Karpas-422 (cell line): ENCODE measurements around the gene BIRC5. TPM values are rescaled to one million over a fixed set of nuclear protein-coding genes. Genes with fewer than 3 reads are reported as not detected.
A peak's percentile ranks its signal among the peaks of the same experiment; 100 is the strongest.

Experiments used
- DNase-seq: peaks from one replicate; pipeline ENCODE4 v3.0.0-alpha.2; 2015
- H2AFZ ChIP-seq: fragments of 200-600 bp; sonication (generic); 2 replicates; pipeline ENCODE4 v1.6.1; 2014; ENCODE audit warnings: antibody characterized with exemption, low read length, mixed read lengths
- H3K27ac ChIP-seq: fragments of 200-600 bp; sonication (generic); 2 replicates; pipeline ENCODE4 v1.5.1; 2014; ENCODE audit warnings: mild to moderate bottlenecking, low read length, moderate library complexity
- H3K27me3 ChIP-seq: fragments of 200-600 bp; sonication (generic); 2 replicates; pipeline ENCODE4 v1.6.1; 2014; ENCODE audit warnings: low read length, mixed read lengths
- H3K36me3 ChIP-seq: fragments of 200-600 bp; sonication (generic); 2 replicates; pipeline ENCODE4 v1.6.1; 2014; ENCODE audit warnings: low read length, mixed read lengths; ENCODE audit not compliant: insufficient read depth
- H3K4me1 ChIP-seq: fragments of 200-600 bp; sonication (generic); 2 replicates; pipeline ENCODE4 v1.6.1; 2014; ENCODE audit warnings: mild to moderate bottlenecking, low read length, mixed read lengths
- H3K4me2 ChIP-seq: fragments of 200-600 bp; sonication (generic); 2 replicates; pipeline ENCODE4 v1.6.1; 2014; ENCODE audit warnings: low read length, low read depth, mild to moderate bottlenecking; ENCODE audit not compliant: poor library complexity, severe bottlenecking
- H3K4me3 ChIP-seq: fragments of 200-600 bp; sonication (generic); 2 replicates; pipeline ENCODE4 v1.5.1; 2014; ENCODE audit warnings: mild to moderate bottlenecking, antibody characterized with exemption, low read length, mixed read lengths
- H3K79me2 ChIP-seq: fragments of 200-600 bp; sonication (generic); 2 replicates; pipeline ENCODE4 v1.6.1; 2014; ENCODE audit warnings: mild to moderate bottlenecking, low read length, mixed read lengths
- H3K9ac ChIP-seq: fragments of 200-600 bp; sonication (generic); 2 replicates; pipeline ENCODE4 v1.6.0; 2014; ENCODE audit warnings: low read length
- H3K9me2 ChIP-seq: fragments of 200-600 bp; sonication (generic), shearing (Covaris generic); replicated peaks from 2 replicates; pipeline ENCODE4 v1.6.0; 2014; ENCODE audit warnings: mild to moderate bottlenecking, low read length, moderate library complexity; ENCODE audit not compliant: insufficient read depth
- H3K9me3 ChIP-seq: fragments of 300-700, 200-600 bp; sonication (generic); 2 replicates; pipeline ENCODE4 v1.6.1; 2014; ENCODE audit warnings: low read length, mixed read lengths
- H4K20me1 ChIP-seq: fragments of 200-600 bp; sonication (generic); 2 replicates; pipeline ENCODE4 v1.6.1; 2014; ENCODE audit warnings: mild to moderate bottlenecking, antibody characterized with exemption, low read length, low read depth; ENCODE audit not compliant: insufficient read depth
- total RNA-seq: library from RNA; depleted of rRNA; stranded (reverse); fragments of >200 nt; shearing (Covaris generic); gene quantifications from 2 replicates; pipeline ENCODE4 v1.2.3, GENCODE V29; 2014; ENCODE audit warnings: low replicate concordance; rRNA removed

The BIRC5 gene
- total RNA-seq, result 45.4 and 46.8 TPM in 2 replicates

DNA sequence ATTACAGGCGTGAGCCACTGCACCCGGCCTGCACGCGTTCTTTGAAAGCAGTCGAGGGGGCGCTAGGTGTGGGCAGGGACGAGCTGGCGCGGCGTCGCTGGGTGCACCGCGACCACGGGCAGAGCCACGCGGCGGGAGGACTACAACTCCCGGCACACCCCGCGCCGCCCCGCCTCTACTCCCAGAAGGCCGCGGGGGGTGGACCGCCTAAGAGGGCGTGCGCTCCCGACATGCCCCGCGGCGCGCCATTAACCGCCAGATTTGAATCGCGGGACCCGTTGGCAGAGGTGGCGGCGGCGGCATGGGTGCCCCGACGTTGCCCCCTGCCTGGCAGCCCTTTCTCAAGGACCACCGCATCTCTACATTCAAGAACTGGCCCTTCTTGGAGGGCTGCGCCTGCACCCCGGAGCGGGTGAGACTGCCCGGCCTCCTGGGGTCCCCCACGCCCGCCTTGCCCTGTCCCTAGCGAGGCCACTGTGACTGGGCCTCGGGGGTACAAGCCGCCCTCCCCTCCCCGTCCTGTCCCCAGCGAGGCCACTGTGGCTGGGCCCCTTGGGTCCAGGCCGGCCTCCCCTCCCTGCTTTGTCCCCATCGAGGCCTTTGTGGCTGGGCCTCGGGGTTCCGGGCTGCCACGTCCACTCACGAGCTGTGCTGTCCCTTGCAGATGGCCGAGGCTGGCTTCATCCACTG is at the start of gene BIRC5:
TSS of gene BIRC5 (plus strand) at position 238 of the 690 bp plus-strand sequence. CDS start at position 302, 64 bp downstream.
- H3K27ac ChIP-seq, result peak within 1 kb of the TSS; percentile 84
- H3K4me3 ChIP-seq, result peak within 1 kb of the TSS; percentile 100
- no peaks in the 10 kb centered on the region for H3K27me3 ChIP-seq
- H3K4me2 ChIP-seq, result peak within 1 kb of the TSS; percentile 99
- H3K36me3 ChIP-seq, result peaks cover 14% of the 10 kb centered on the region
- DNase-seq, result peak; percentile 97
- peaks cover 26% of the 10 kb centered on the region for H3K79me2 ChIP-seq
- H4K20me1 ChIP-seq, result no peaks in the 10 kb centered on the region
- peak within 1 kb of the TSS; percentile 32; the same call in 1 of the 2 replicates for H2AFZ ChIP-seq
- H3K4me1 ChIP-seq, result peaks cover 14% of the 10 kb centered on the region
- H3K9me2 ChIP-seq, result no peaks in the 10 kb centered on the region
- peak within 1 kb of the TSS; percentile 99 for H3K9ac ChIP-seq
- no peaks in the 10 kb centered on the region for H3K9me3 ChIP-seq

DNA sequence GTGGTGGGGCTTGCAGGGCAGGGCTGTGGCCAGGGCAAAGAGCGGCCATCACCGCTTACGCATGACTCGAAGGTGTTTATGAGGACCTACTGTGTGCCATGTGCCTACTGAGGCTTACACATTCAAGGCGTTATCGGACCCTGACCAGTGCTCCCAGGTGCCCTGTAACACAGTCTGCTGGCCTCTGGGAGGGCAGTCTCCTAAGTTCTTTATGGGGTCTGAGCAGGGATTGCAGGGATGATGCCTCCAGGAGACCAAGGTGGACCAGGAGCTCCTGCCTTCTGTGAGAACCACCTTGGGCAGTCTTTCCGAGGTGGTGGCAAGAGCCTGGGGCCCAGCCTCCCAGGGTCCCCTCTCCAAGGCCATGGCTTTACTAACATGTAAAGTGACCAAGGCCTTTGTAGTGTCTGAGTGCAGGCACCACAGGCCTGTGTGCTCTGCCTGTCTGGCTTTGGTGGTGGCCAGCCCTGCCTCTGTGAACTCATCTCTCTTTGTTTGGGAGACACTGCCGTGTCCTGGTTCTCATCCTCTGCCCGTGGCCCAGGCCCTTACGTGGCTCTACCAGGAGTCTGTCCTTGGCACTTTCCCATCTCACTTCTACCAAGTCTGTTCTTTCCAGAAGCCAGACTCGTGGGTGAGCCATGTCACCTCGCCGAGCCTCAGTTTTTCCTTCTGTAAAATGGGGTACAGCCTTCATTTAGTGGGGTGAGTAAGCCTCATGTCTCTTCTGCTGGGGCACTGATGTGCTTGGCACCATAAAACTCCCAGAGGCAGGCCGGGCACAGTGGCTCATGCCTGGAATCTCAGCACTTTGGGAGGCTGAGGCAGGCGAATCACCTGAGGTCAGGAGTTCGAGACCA is 49.1 kb upstream of the BIRC5 start:
- peaks cover 3% of the 10 kb centered on the region; the same call in 1 of the 2 replicates for H3K27me3 ChIP-seq
- no peaks in the 10 kb centered on the region for H3K79me2 ChIP-seq

DNA sequence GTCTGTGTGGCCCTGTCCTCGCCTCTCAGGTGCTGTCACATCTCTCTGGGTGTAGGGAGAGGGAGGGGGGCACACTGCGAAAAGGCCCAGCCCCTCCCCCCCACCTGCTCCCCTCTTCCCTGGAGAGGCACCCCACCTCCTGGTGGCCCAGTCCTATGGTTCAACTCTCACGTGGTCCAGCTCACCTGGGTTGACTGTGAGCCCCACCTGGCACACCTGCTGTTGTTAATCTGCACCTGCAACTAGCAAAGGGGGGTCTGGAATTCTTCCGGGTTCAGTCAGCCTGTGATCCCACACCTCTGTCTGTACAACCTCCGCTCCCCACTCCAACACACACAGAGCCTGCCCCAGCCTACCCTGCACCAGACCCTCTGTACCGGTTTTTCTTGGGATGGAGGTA is 47.6 kb upstream of the BIRC5 start:
- Histone ChIP-seq H3K79me2 (no peaks in the 10 kb centered on the region), H3K4me3 (no peak overlapping the region), H3K9me3 (no peaks in the 10 kb centered on the region), H3K9ac (no peak overlapping the region), H3K9me2 (no peaks in the 10 kb centered on the region), H3K27me3 (peaks cover 3% of the 10 kb centered on the region; the same call in 1 of the 2 replicates), H3K36me3 (no peaks in the 10 kb centered on the region), H3K4me1 (peaks cover 16% of the 10 kb centered on the region), H3K4me2 (no peak overlapping the region), H2AFZ (no peak overlapping the region), H3K27ac (no peak overlapping the region), H4K20me1 (peaks cover 14% of the 10 kb centered on the region; the same call in 1 of the 2 replicates)
- no peak for DNase-seq

More for the DNA sequence above, 49.1 kb upstream of the BIRC5 start:
- Histone ChIP-seq H2AFZ (no peak overlapping the region), H3K4me1 (peaks cover 16% of the 10 kb centered on the region), H3K4me3 (no peak overlapping the region), H3K9me3 (no peaks in the 10 kb centered on the region), H3K27ac (no peak overlapping the region), H3K36me3 (no peaks in the 10 kb centered on the region), H4K20me1 (peaks cover 12% of the 10 kb centered on the region; the same call in 1 of the 2 replicates), H3K9ac (no peak overlapping the region), H3K4me2 (no peak overlapping the region), H3K9me2 (no peaks in the 10 kb centered on the region)
- DNase-seq, result no peak

DNA sequence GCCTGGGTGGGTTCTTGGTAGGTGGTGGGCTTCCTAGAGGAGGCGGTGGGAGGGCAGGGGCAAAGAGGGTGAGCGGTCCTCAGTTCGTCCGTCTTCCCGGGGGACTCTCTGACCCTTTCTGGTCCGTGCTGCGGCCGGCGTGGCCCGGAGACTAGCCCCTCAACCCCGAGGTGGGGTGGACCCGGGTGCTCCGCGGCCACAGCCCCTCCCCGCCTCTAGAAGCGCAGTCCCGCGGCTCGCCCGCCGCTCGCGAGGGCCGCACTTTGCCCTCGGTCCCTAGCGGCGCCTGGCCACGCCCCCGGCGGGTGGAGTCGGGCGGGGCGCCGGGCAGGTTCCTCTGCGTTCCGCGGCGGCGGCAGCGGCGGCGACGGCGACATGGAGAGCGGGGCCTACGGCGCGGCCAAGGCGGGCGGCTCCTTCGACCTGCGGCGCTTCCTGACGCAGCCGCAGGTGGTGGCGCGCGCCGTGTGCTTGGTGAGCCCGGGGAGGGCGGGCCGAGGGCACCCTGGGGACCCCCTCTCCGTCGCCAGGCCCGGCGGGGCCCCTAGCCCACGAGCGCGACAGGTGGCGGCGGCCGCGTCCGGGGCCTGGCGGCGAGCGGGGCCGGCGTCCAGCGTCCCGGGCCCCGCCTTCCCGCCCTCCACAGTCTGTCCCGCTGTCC is 45.7 kb upstream of the BIRC5 start, which contains the start of gene SYNGR2:
TSS of gene SYNGR2 (plus strand) at position 340 of the 661 bp plus-strand sequence. CDS start at position 376, 36 bp downstream.
- no peaks in the 10 kb centered on the region for H3K79me2 ChIP-seq
- H2AFZ ChIP-seq, result peak within 1 kb of the TSS; percentile 75; the same call in 1 of the 2 replicates
- H3K9ac ChIP-seq, result peak within 1 kb of the TSS; percentile 75
- peaks cover 3% of the 10 kb centered on the region; the same call in 1 of the 2 replicates for H3K27me3 ChIP-seq
- H3K9me3 ChIP-seq, result no peaks in the 10 kb centered on the region
- H3K9me2 ChIP-seq, result no peaks in the 10 kb centered on the region
- peak within 1 kb of the TSS; percentile 80 for H3K4me3 ChIP-seq
- H3K4me1 ChIP-seq, result peaks cover 33% of the 10 kb centered on the region
- H3K4me2 ChIP-seq, result peak within 1 kb of the TSS; percentile 88
- H3K27ac ChIP-seq, result no peak within 1 kb of the TSS
- peaks cover 14% of the 10 kb centered on the region; the same call in 1 of the 2 replicates for H4K20me1 ChIP-seq
- peak; percentile 94 for DNase-seq
- no peaks in the 10 kb centered on the region for H3K36me3 ChIP-seq

DNA sequence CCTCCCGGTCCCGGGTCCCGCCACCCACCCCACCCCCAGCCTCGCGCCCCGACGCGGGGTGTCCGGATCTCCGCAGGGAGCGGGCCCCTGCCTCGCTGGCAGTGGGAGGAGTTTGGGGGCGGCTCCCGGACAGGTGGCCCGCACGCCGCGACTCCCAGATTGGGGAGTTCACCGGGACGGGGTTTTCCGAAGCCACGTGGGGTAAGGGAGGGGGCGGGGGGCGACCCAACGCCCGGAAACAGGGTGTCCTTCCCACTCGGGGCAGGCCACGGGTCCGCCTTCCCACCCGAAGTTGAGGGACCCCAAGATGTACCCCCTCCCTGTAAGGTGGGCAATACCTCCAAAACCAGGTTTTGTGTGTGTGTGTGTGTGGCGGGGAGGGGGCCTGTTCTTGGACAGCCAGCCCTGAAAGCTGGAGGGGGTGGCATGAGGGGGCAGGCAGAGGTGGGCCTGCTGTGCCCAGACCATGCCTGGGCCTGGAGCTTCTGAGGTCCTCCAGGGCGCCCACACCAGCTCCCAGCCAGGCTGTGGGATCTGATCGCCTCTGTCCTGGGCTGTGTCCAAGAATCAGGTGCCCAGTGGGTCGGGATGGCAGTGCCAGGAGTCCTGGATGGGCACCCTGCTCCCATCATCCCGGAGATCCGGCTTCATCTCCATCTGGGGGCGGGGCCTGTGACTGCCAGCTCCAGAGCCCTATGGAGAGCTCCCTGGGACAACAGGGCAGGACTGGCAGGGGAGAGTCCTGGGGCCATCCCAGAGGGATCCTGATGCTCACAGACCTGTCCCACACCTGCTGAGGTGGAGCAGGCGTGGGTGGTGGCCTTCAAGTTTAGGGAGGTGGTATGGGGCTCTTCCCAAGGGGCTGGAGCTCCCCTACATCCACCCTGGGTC is 44.9 kb upstream of the BIRC5 start:
- H3K27me3 ChIP-seq, result peaks cover 3% of the 10 kb centered on the region; the same call in 1 of the 2 replicates
- H3K9me2 ChIP-seq, result no peaks in the 10 kb centered on the region
- H3K4me2 ChIP-seq, result peak overlapping the region; percentile 88
- H3K36me3 ChIP-seq, result no peaks in the 10 kb centered on the region; the same call in 1 of the 2 replicates
- peaks cover 40% of the 10 kb centered on the region for H3K4me1 ChIP-seq
- peaks cover 14% of the 10 kb centered on the region; the same call in 1 of the 2 replicates for H4K20me1 ChIP-seq
- H3K27ac ChIP-seq, result no peak overlapping the region
- peak overlapping the region; percentile 80 for H3K4me3 ChIP-seq
- no peak for DNase-seq
- no peaks in the 10 kb centered on the region for H3K9me3 ChIP-seq
- peak overlapping the region; percentile 50; the same call in 1 of the 2 replicates for H2AFZ ChIP-seq
- peak overlapping the region; percentile 75 for H3K9ac ChIP-seq
- no peaks in the 10 kb centered on the region for H3K79me2 ChIP-seq

DNA sequence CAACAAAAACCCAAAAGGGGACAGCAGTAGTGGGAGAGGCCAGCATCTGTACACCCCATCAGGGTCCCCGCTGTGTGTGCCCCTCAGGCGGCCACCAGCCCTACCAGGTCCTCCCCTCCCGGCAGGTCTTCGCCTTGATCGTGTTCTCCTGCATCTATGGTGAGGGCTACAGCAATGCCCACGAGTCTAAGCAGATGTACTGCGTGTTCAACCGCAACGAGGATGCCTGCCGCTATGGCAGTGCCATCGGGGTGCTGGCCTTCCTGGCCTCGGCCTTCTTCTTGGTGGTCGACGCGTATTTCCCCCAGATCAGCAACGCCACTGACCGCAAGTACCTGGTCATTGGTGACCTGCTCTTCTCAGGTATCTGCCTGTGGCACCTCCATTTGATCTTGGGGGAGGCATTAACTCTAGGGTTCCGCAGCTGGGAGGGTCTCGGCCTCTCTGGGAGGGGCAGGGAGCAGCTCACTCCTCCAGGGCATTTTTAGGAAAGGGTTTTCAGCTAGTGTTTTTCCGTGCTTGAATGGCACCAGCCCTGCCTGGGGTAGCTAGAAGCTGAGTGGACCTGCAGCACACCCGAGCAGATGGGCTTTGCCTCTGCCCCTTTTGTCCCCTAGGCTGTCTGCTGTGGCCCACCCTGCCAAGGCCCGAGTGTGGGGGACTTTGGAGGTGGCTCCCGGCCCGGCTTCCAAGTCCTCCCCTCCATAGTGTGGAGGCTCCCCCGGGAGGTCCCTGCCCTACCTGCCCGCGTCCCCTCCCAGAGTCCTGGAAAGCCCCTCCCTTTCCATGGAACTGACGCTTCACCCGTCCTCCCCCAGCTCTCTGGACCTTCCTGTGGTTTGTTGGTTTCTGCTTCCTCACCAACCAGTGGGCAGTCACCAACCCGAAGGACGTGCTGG is 43.1 kb upstream of the BIRC5 start:
- H3K4me2 ChIP-seq, result no peak overlapping the region
- H3K9me3 ChIP-seq, result no peaks in the 10 kb centered on the region
- H3K9me2 ChIP-seq, result no peaks in the 10 kb centered on the region
- H3K4me1 ChIP-seq, result peaks cover 43% of the 10 kb centered on the region
- no peak overlapping the region for H3K27ac ChIP-seq
- no peak overlapping the region for H3K9ac ChIP-seq
- peaks cover 14% of the 10 kb centered on the region for H4K20me1 ChIP-seq
- H2AFZ ChIP-seq, result no peak overlapping the region
- no peak overlapping the region for H3K4me3 ChIP-seq
- H3K79me2 ChIP-seq, result no peaks in the 10 kb centered on the region
- DNase-seq, result no peak
- H3K27me3 ChIP-seq, result peaks cover 3% of the 10 kb centered on the region; the same call in 1 of the 2 replicates
- no peaks in the 10 kb centered on the region; the same call in 1 of the 2 replicates for H3K36me3 ChIP-seq
